Iris pigment epithelial cell (primary cell): ENCODE data around the gene TMPRSS4.

Experiments used
- DNase-seq: peaks from one replicate; pipeline ENCODE4 v3.0.0-alpha.2; 2011; ENCODE audit warnings: low read depth

TMPRSS4 gene, protein sequence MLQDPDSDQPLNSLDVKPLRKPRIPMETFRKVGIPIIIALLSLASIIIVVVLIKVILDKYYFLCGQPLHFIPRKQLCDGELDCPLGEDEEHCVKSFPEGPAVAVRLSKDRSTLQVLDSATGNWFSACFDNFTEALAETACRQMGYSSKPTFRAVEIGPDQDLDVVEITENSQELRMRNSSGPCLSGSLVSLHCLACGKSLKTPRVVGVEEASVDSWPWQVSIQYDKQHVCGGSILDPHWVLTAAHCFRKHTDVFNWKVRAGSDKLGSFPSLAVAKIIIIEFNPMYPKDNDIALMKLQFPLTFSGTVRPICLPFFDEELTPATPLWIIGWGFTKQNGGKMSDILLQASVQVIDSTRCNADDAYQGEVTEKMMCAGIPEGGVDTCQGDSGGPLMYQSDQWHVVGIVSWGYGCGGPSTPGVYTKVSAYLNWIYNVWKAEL

DNA sequence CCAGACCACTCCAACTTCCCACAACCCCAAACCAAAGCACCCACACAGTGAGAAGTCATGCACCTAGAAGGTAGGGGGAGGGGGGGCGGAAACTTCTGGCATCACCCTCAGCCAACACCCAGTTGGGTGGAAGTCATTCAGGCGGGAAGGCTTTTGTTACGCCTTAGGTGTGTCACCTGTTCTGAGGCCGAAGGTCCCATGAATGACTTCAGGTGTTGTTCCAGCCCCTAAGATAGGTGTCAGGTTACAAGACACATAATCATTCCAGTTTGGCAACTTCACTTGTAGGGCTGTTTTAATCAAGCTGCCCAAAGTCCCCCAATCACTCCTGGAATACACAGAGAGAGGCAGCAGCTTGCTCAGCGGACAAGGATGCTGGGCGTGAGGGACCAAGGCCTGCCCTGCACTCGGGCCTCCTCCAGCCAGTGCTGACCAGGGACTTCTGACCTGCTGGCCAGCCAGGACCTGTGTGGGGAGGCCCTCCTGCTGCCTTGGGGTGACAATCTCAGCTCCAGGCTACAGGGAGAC, at the start of gene TMPRSS4:
TSS of gene TMPRSS4 (plus strand) at position 325 of the 528 bp plus-strand sequence. CDS start 225 bp downstream, outside the sequence.
- DNase-seq, result no peak

- DNase-seq, result no peak
Measured at GRCh38 chr11:118027694-118028093, 49.2 kb upstream of the TMPRSS4 start.

DNA sequence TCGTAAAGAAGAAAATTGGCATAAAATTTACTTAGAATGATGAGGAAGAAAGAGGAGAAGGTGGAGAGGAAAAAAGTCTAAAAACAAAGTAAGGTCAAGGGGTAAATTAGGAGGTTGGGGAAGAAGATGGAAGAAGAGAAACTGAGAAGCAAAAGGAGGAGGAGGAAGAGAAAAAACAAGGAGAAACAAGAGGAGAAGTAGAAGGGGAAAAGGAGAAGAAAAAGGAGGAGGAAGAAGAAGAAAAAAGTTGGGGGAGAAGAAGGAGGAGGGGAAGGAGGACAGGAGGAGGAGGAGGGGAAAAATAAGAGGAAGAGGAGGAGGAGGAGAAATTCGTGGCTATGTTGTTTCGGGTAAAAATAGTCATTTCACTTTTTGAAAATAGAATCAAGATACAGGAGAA, 48.3 kb upstream of the TMPRSS4 start:
- DNase-seq, result no peak

GRCh38 chr11:118033443-118033842, 43.4 kb upstream of the TMPRSS4 start:
- no peak for DNase-seq

GRCh38 chr11:118042141-118042540, 34.7 kb upstream of the TMPRSS4 start:
- no peak for DNase-seq

GRCh38 chr11:118042796-118043195, 34.1 kb upstream of the TMPRSS4 start:
- no peak for DNase-seq

GRCh38 chr11:118045191-118045590, 31.7 kb upstream of the TMPRSS4 start:
- DNase-seq, result no peak

DNA sequence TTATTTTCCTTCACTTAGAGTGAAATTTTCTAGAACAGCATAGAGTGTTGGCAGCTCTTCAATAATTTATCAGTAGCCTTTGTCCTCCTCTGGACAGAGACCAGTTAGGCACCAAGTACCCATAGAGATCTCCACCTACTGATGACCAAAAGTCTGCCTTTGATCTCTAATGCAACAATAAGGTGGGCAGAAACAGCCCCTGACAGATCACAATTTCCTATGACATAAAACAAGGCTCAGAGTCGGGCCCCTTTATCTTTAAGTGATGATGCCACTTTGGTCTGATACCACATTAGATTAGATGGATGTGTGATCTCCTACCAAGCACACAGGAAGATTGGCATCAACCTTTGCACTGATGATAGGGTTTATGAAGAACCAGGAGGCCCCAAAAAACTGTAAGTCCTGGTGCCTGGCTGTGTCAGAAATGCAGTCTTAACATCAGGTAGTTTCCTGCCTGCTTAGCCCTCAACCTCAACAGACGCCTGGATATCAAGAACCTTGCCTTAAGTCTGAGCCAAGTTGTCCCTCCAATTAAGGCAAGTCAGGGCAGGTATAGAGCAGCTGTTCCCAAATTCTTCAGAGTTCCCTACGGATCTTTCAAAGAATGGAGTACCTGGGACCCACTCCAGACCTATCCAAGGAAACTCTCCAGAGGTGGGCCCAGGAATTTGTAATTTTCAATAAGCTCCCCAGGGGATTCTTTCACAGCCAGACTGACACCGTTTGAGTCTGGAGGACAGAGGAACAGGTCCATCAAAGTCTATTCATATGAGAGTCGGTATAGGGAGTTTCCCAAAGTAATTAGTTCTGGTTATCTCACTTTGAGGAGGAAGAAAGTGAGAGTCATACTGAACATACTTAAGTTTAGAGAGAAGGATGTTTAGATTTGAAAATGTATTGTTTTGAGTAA, 30.6 kb upstream of the TMPRSS4 start:
- no peak for DNase-seq

- no peak for DNase-seq
Measured at GRCh38 chr11:118046964-118047700, 29.7 kb upstream of the TMPRSS4 start.

DNA sequence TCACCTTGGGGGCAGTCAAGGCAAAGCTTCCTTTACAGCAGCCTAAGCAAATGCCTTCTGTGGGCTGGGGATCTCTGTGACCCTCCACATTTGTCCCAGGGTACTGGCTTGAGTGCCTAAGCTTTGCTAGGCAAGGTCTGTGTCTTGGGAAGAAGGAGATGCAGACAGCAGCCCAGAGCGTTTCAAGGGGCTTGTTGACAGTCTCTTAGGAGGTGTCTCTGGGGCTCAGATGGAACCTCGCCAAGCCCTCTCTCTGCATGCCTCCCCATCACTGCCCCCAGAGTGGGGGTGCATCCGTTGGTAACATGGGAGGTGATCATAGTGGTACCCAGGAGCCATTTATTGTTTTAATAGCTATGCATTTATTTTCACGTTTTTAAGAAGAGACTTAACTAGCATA, 29.1 kb upstream of the TMPRSS4 start:
- no peak for DNase-seq

GRCh38 chr11:118048472-118049370, 28.2 kb upstream of the TMPRSS4 start:
- DNase-seq, result no peak

GRCh38 chr11:118049771-118050170, 27.1 kb upstream of the TMPRSS4 start:
- no peak for DNase-seq

GRCh38 chr11:118050208-118050891, 26.5 kb upstream of the TMPRSS4 start:
- no peak for DNase-seq

- DNase-seq, result no peak
Measured at GRCh38 chr11:118051136-118051610, 25.7 kb upstream of the TMPRSS4 start.

GRCh38 chr11:118051611-118052461, 25.0 kb upstream of the TMPRSS4 start:
- no peak for DNase-seq

- no peak for DNase-seq
Measured at GRCh38 chr11:118052581-118053206, 24.2 kb upstream of the TMPRSS4 start.

DNA sequence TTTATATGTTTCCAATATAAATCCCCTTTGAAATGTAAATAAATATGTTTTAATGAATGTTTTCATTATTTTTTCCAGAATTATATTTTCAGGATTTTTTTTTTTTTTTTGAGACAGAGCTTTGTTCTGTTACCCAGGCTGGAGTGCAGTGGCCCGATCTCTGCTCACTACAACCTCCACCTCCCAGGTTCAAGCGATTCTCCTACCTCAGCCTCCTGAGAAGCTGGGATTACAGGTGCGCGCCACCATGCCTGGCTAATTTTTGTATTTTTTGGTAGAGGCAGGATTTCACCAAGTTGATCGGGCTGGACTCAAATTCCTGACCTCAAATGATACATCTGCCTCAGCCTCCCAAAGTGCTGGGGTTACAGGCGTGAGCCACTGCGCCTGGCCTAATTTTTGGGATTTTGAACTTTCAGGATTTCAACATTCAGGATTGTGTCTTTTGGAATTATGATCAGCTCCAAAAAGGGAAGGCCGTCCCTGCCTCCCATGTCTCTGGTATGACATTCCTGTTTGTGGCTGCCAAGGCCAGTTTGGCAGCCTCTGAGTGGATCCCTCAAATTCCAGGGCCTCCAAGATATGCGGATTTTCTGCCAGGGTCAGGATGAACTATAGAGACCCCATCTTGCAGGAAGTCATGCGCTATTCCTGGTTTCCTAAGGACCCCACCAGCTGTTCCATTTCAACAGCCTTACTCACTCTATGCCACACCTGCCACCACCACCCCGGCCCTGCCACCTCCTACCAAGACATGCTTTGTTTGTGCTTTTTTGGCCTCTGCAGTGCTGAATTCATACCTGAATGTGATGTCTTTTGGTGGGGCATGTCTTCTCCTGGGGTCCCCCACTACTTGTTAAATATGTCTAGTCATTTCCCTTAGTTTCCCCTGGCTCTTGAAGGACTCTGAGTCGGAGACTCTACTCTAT, 21.9 kb upstream of the TMPRSS4 start:
- DNase-seq, result no peak

- no peak for DNase-seq
Measured at GRCh38 chr11:118055966-118056365, 20.9 kb upstream of the TMPRSS4 start.
